HEK293T (cell line): ENCODE measurements around the gene GFI1B.
"Not testable (repeated sequence)": the region's sequence is repeated elsewhere in the genome, so short reads cannot be mapped to it uniquely, and the experiment has no call there.

Source experiments
- FOXK2 ChIP-seq: fragments of 450-650 bp; IDR thresholded peaks from 2 replicates; pipeline ENCODE4 v1.6.1; 2016; ENCODE audit warnings: mild to moderate bottlenecking
- FOXM1 ChIP-seq: fragments of 450-650 bp; IDR thresholded peaks from 2 replicates; pipeline ENCODE4 v1.6.1; 2017; ENCODE audit warnings: mild to moderate bottlenecking, borderline replicate concordance
- SP1 ChIP-seq: fragments of 450-650 bp; IDR thresholded peaks from 2 replicates; pipeline ENCODE4 v1.6.1; 2017
- TARDBP ChIP-seq: fragments of 450-650 bp; IDR thresholded peaks from 2 replicates; pipeline ENCODE4 v1.6.1; 2016
- TF ChIP-seq, protein P1 (sequence below): fragments of 450-650 bp; IDR thresholded peaks from 2 replicates; pipeline ENCODE4 v1.6.1; 2016

DNA sequence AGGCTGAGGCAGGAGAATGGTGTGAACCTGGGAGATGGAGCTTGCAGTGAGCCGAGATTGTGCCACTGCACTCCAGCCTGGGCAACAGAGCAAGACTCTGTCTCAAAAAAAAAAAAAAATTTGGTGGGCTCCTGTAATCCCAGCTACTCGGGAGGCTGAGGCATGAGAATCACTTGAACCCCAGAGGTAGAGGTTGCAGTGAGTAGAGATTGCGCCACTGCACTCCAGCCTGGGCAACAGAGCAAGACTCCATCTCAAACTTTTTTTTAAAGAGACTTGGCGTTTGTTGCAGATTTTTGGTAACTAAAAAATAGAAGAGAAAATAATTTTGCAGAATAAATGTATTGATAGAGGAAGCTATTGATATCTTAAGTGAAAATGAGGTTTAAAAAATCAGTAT, 19.7 kb downstream of the GFI1B start:
- TF ChIP-seq, protein P1, sequence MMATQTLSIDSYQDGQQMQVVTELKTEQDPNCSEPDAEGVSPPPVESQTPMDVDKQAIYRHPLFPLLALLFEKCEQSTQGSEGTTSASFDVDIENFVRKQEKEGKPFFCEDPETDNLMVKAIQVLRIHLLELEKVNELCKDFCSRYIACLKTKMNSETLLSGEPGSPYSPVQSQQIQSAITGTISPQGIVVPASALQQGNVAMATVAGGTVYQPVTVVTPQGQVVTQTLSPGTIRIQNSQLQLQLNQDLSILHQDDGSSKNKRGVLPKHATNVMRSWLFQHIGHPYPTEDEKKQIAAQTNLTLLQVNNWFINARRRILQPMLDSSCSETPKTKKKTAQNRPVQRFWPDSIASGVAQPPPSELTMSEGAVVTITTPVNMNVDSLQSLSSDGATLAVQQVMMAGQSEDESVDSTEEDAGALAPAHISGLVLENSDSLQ = not testable (repeated sequence)
- not testable (repeated sequence) for TF ChIP-seq TARDBP, FOXK2, FOXM1, SP1
